T-helper 1 cell treated with Interleukin-12 subunit alpha and Interleukin-12 subunit beta and Interleukin-4 antibody, amounts not matched to agents 30 ng/mL and 1 ng/mL, for 36 hours (primary cell): ENCODE measurements around the gene BEST1. TPM values are rescaled to one million over a fixed set of nuclear protein-coding genes. Genes with fewer than 3 reads are reported as not detected.

ENCODE experiments used
- intact Hi-C: fragments of 100-400 bp; cut with micrococcal nuclease; formaldehyde crosslinking; loops from one replicate; pipeline ENCODE4 v1.15.1; 2024
- total RNA-seq: library from RNA; stranded (reverse); gene quantifications from 2 replicates; pipeline ENCODE4 v1.2.3, GENCODE V29; 2022

BEST1 gene
- total RNA-seq, 1 donor from 2014 or later, result 0.44 TPM

DNA sequence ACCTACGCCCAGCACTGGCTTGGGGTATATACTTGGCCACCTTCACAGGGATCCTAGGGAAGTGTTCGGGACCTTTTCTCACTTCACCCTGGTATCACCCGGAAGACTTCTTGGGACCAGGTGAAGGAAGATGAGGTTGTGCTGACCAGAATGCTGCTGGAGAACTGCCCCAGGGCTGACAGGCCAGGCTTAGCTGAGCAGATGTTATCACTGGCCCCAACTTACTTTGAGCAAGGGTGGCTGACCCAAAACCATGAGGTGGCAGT is 12.8 kb downstream of the BEST1 start:
- intact Hi-C loops, result loop anchor here (10.0 kb wide), 2 partner anchors 882 to 922 kb away; partner anchors contain the start of gene SLC3A2

- intact Hi-C loops, result loop anchor here (10.0 kb wide), 2 partner anchors 881 to 921 kb away; partner anchors contain the start of gene SLC3A2
These were observed 13.3 kb downstream of the BEST1 start for GRCh38 chr11:61963282-61964057.

- intact Hi-C loops, result loop anchor here (10.0 kb wide), 2 partner anchors 881 to 921 kb away; partner anchors contain the start of gene SLC3A2
These were observed 14.0 kb downstream of the BEST1 start for GRCh38 chr11:61964058-61964665.

- intact Hi-C loops, result loop anchor here (1.0 to 10.0 kb wide), 5 partner anchors 65 to 1047 kb away; partner anchors contain the start of genes FADS1 and SLC3A2
These were observed 14.6 kb downstream of the BEST1 start for GRCh38 chr11:61964666-61965271.

DNA sequence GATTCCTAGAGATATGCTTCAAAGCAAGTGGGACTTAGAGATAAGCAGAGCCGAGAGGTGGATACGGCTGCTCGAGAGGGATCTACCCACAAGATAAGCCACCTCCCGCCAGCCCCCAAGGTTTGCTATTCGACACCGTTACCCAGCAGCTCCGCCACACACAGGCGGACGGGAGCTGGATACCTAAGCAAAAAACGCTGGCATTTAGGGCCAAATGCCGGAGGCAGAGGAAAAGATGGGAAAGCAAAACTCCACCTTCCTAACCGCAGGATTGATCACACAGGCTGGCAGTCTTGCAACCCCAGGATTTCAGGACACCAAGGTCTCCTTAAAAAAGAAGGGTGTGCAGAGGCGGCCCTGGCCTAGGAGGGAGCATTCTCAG is 16.6 kb downstream of the BEST1 start:
- intact Hi-C loops, result loop anchor here (1.0 to 10.0 kb wide), 10 partner anchors 59 to 1049 kb away; partner anchors contain the start of genes CPSF7, FADS1, FADS3 and FEN1

DNA sequence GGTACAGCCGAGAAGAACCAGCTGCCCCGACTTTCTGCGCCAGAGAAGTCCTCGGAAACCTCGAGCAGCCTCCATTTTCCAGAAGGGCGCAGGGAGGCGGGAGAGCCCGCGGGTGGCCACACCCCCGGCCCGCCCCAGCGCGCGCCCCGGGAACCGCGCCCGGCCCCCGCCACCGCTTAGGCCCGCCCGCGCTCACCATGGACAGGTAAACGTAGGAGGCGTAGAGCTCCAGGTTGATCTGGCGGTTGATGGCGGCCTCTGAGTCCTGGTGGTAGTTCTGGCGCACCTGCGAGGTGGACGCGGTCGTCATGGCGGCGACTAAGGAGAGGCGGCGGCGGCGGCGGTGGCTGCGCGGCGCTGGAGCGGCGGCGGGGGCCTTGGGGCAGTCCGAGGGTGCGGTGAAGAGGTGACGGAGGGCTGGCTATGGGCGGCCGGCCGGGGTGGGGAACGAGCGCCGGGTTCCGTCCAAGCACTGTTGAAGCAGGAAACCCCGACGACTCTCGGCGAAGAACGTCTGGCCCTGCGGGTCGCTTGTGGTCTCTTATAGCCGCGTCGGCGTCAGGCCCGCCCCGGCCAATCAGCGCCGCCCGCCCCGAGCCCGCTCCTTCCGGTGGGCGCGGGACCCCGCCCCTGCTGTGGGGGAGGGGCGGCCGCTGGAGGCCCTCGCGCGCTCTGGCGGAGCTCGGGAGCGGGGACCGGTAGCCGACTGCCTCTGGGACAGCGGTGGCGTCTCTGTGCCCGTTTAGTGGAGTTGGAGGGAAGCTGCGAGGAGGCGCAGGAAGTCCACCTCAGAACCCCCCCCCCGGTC is 17.2 kb downstream of the BEST1 start, which contains the start of gene FTH1:
Gene FTH1 (minus strand): TSS at position 519 of the 808 bp plus-strand sequence. CDS start 209 bp downstream, at position 310.
- intact Hi-C loops, result loop anchor here (1.0 to 10.0 kb wide), 10 partner anchors 58 to 1050 kb away; partner anchors contain the start of genes CPSF7, FADS1, FADS3 and FEN1

- intact Hi-C loops, result loop anchor here (1.0 to 10.0 kb wide), 11 partner anchors 57 to 1051 kb away; partner anchors contain the start of genes CPSF7, FADS1, FADS3 and FEN1
These were observed 18.0 kb downstream of the BEST1 start for GRCh38 chr11:61967924-61968757.

DNA sequence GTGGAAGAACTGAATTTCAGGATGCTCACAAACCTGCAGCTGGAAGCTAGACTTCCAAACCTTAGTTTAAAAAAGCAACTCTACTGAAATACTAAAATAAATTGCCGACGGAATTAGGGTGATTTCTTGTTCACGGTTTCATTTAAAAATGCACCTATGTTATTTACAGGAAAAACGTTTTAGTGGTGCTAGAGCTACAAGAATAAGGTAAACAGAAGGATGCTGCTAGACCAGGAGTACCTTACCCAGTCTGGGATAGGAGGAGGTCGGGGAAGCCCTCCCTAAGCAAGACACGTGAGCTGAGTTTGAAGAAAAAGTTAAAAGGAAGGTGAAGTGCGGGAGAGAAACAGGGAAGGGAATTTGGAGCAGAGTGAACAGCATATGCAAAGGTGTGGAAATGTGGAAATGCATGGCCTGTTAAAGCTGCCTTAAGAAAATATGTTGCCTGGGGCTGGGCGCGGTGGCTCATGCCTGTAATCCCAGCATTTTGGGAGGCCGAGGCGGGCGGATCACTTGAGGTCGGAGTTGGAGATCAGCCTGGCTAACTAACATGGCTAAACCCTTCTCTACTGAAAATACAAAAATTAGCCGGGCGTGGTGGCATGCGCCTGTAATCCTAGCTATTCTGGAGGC is 18.7 kb downstream of the BEST1 start:
- intact Hi-C loops, result loop anchor here (1.0 to 10.0 kb wide), 5 partner anchors 152 to 1052 kb away; partner anchors contain the start of genes FADS1 and SLC3A2

DNA sequence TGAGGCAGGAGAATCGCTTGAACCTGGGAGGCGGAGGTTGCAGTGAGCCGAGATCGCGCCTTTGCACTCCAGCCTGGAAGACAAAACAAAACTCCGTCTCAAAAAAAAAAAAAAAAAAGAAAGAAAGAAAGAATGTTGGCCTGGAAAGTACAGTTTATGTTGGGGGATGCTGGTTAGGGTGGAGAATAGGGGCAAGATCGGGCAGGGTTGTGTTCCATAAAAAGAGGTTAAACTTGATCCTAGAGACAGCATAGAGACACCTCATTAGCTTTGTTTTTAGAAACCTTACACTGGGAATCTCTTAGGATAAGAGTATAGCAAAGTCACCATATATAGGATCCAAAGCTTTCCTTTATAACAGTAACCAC is 19.2 kb downstream of the BEST1 start:
- intact Hi-C loops, result loop anchor here (5.0 to 10.0 kb wide), 4 partner anchors 152 to 1052 kb away; partner anchors contain the start of genes FADS1 and SLC3A2

DNA sequence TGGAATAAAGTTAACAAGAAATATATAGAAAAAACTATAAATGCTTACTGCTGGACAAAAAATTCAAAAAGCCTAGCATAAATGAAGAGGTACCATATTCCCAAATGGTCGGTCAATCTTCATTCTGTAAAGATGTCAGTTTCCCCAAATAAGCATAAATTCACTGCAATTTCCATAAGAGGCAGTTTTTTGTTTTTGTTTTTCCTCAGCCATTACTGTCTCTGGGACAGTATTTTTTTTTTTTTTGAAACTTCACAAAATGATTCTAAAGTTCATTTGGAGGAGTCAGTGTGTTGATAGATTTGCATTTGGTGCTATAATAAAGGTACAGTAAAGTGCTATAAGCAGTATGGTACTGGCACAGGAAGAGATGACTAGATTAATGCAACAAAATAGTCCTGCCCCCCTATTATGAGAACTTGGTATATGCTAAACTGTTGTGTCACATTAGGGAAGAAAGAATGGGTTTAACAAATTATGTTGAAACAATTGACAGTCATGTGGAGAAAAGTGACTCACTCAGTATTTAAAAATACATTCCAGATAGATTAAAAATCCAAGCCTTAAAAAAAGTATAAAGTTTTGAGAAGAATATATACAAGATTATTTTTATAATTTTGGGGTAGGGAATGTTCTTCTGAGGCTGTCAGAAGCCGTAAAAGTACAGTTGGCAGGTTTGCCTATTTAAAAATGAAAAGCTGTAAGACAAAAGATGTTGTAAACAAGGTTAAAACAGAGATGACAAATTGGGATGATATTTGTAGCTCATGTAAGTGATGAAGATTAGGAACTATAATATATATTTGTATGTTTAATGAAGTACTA is 19.9 kb downstream of the BEST1 start:
- intact Hi-C loops, result loop anchor here (5.0 to 10.0 kb wide), 4 partner anchors 153 to 1053 kb away; partner anchors contain the start of genes FADS1 and SLC3A2

GRCh38 chr11:61971248-61972111 is 21.3 kb downstream of the BEST1 start:
- intact Hi-C loops, result loop anchor here (1.0 kb wide), 1 partner anchor 54 kb away; no protein-coding TSS in a partner anchor

DNA sequence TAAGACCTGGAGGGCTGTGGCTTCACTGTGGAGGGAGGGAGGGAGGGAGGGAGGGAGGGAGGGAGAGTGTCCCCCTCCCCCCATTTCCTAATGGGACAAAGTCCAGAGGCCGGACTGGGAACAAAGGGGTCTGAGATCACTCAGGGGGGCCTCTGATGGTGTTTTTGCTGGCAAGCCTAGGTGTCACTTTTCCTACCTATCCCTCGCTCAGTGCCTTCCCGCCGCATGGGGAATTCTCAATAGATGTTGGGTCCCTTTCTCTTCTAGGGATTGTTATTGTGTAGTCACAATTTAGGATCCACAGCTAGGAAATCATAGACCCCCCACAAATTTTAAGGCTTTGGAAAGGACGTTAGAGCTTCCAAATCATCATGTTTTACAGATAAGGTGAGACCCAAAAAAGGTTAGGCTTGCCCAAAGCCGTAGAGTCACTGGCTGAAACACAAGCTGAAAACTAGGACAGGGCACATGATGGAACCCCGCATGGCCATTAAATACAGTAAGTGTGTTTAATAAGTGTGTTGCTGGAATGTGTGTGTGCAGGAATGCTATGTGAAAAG is 22.0 kb downstream of the BEST1 start:
- intact Hi-C loops, result loop anchor here (1.0 kb wide), 1 partner anchor 53 kb away; no protein-coding TSS in a partner anchor

- intact Hi-C loops, result loop anchor here (1.0 kb wide), 1 partner anchor 52 kb away; no protein-coding TSS in a partner anchor
These were observed 22.7 kb downstream of the BEST1 start for GRCh38 chr11:61972672-61973475.

- intact Hi-C loops, result no loop called here
These were observed 23.5 kb downstream of the BEST1 start for GRCh38 chr11:61973476-61974162.
